HG02973 (cell line): ENCODE data around the gene BCL10.

Source experiments
- ATAC-seq: cut with Tn5 transposase; IDR thresholded peaks from one replicate; pipeline ENCODE4 v1.9.1; 2021; ENCODE audit warnings: moderate library complexity; ENCODE audit not compliant: unreplicated experiment

Gene BCL10

GRCh38 chr1:85224734-85225623 lies 51.5 kb downstream of the BCL10 start:
- no peak for ATAC-seq

GRCh38 chr1:85224295-85224694 lies 52.1 kb downstream of the BCL10 start:
- no peak for ATAC-seq

- no peak for ATAC-seq
Measured at GRCh38 chr1:85223334-85223733, 53.1 kb downstream of the BCL10 start.

GRCh38 chr1:85220756-85221201 lies 55.7 kb downstream of the BCL10 start:
- no peak for ATAC-seq

GRCh38 chr1:85219853-85220610 lies 56.4 kb downstream of the BCL10 start:
- ATAC-seq: no peak

- ATAC-seq: no peak
Measured at GRCh38 chr1:85216697-85217096, 59.7 kb downstream of the BCL10 start.
